Esophagus muscularis mucosa (tissue), 3 donors: ENCODE measurements around the gene DTNA.

Experiments used
- CTCF ChIP-seq, 3 experiments: fragments of 200-600 bp in 2 of 3; fragments of 450-650 bp in 1 of 3; sonication (generic) in 2 of 3; IDR thresholded peaks; one replicate each; pipeline ENCODE4 v1.5.1; 2017 to 2019; ENCODE audit warnings: antibody characterized with exemption in 3 of 3, mild to moderate bottlenecking in 2 of 3, moderate library complexity in 1 of 3
- POLR2AphosphoS5 ChIP-seq, 2 donors: sonication (generic); formaldehyde crosslinking; IDR thresholded peaks; one replicate each; pipeline ENCODE4 v1.6.1; 2017; ENCODE audit warnings: antibody characterized with exemption in 2 of 2

- TF ChIP-seq CTCF (IDR thresholded peaks at IDR 0.05), result no peak
- no peak for TF ChIP-seq POLR2AphosphoS5 (IDR thresholded peaks at IDR 0.05)
These were observed 162.0 kb downstream of the DTNA start for GRCh38 chr18:34872066-34872465.
